Measurements from ENCODE around the gene POP5.

POP5 gene

GRCh38 chr12:120588948-120589930, 8.0 kb upstream of the POP5 start:
- no peak for DNase-seq (ENCODE audit: low spot score)

- DNase-seq (ENCODE audit: low spot score) = no peak
Measured at GRCh38 chr12:120588371-120588770, 7.2 kb upstream of the POP5 start.

GRCh38 chr12:120586860-120587259, 5.7 kb upstream of the POP5 start:
- DNase-seq (ENCODE audit: low spot score) = no peak

GRCh38 chr12:120586206-120586605, 5.0 kb upstream of the POP5 start:
- DNase-seq (ENCODE audit: low spot score) = no peak

GRCh38 chr12:120584343-120585149, 3.3 kb upstream of the POP5 start:
- peak; percentile 70 for DNase-seq (ENCODE audit: low spot score)

GRCh38 chr12:120583478-120584030, 2.4 kb upstream of the POP5 start:
- DNase-seq (ENCODE audit: low spot score) = peak; percentile 86

GRCh38 chr12:120581998-120582397, 796 bp upstream of the POP5 start:
- DNase-seq (ENCODE audit: low spot score) = no peak

- DNase-seq (ENCODE audit: low spot score) = no peak
Measured at GRCh38 chr12:120579179-120579578, 2.0 kb downstream of the POP5 start.

- DNase-seq (ENCODE audit: low spot score) = no peak
Measured at GRCh38 chr12:120574106-120574505, 7.1 kb downstream of the POP5 start.

GRCh38 chr12:120573560-120573959, 7.6 kb downstream of the POP5 start:
- DNase-seq (ENCODE audit: low spot score) = no peak

- DNase-seq (ENCODE audit: low spot score) = no peak
Measured at GRCh38 chr12:120571299-120571698, 9.9 kb downstream of the POP5 start.

GRCh38 chr12:120563495-120563894, 17.7 kb downstream of the POP5 start:
- DNase-seq (ENCODE audit: low spot score) = no peak

- DNase-seq (ENCODE audit: low spot score) = no peak
Measured at GRCh38 chr12:120562906-120563305, 18.3 kb downstream of the POP5 start.

GRCh38 chr12:120557589-120557988, 23.6 kb downstream of the POP5 start:
- DNase-seq (ENCODE audit: low spot score) = no peak

- no peak for DNase-seq (ENCODE audit: low spot score)
Measured at GRCh38 chr12:120554678-120555077, 26.5 kb downstream of the POP5 start.

- no peak for DNase-seq (ENCODE audit: low spot score)
Measured at GRCh38 chr12:120546050-120546386, 35.2 kb downstream of the POP5 start.

GRCh38 chr12:120544691-120545090, 36.5 kb downstream of the POP5 start:
- DNase-seq (ENCODE audit: low spot score) = no peak

GRCh38 chr12:120542166-120542565, 39.0 kb downstream of the POP5 start:
- DNase-seq (ENCODE audit: low spot score) = no peak

- DNase-seq (ENCODE audit: low spot score) = no peak
Measured at GRCh38 chr12:120540445-120540844, 40.8 kb downstream of the POP5 start.

- no peak for DNase-seq (ENCODE audit: low spot score)
Measured at GRCh38 chr12:120539303-120539702, 41.9 kb downstream of the POP5 start.

GRCh38 chr12:120538281-120539156, 42.7 kb downstream of the POP5 start:
- DNase-seq (ENCODE audit: low spot score) = peak; percentile 47

GRCh38 chr12:120537856-120538220, 43.4 kb downstream of the POP5 start:
- no peak for DNase-seq (ENCODE audit: low spot score)

Measured in LoVo (cell line).